PC-9 (cell line): ENCODE data around the gene CDC123. TPM values are rescaled to one million over a fixed set of nuclear protein-coding genes. Genes with fewer than 3 reads are reported as not detected.

Experiments
- BruUV-seq: library from RNA; stranded (reverse); fragments of 400-500 nt; replicated peaks from 2 replicates; lab custom pipeline; 2021; lab: Mats Ljungman, UMichigan
- CTCF ChIA-PET: fragments of 300-600 bp; sonication (Branson Sonifier 250); formaldehyde crosslinking; loops from one replicate; lab custom pipeline; 2022; ENCODE audit warnings: antibody characterized with exemption; lab: Charles Lee
- POLR2A ChIA-PET: fragments of 300-600 bp; sonication (Branson Sonifier 250); formaldehyde crosslinking; loops from one replicate; lab custom pipeline; 2022; ENCODE audit warnings: antibody characterized with exemption; ENCODE audit not compliant: unreplicated experiment; lab: Charles Lee
- DNase-seq, 2 experiments: peaks; one replicate each; pipeline versions ENCODE4 v3.0.0 to v3.0.0-alpha.2; 2015 to 2022; ENCODE audit warnings: mixed read lengths in 1 of 2
- H2AFZ ChIP-seq: fragments of 200-600 bp; sonication (generic); 2 replicates; pipeline ENCODE4 v1.8.1; 2017; ENCODE audit warnings: antibody characterized with exemption
- H3F3A ChIP-seq: fragments of 200-600 bp; sonication (generic); 2 replicates; pipeline ENCODE4 v1.8.1; 2017; ENCODE audit warnings: antibody characterized with exemption, mild to moderate bottlenecking, low read depth; ENCODE audit not compliant: insufficient read depth
- H3K27ac ChIP-seq: fragments of 200-600 bp; sonication (generic); 2 replicates; pipeline ENCODE4 v1.6.1; 2016; ENCODE audit warnings: mixed run types
- H3K27me3 ChIP-seq: fragments of 200-600 bp; sonication (generic); 2 replicates; pipeline ENCODE4 v1.6.1; 2016; ENCODE audit warnings: low read depth, mixed run types; ENCODE audit not compliant: insufficient read depth
- H3K36me3 ChIP-seq: fragments of 200-600 bp; sonication (generic); 2 replicates; pipeline ENCODE4 v1.6.1; 2016; ENCODE audit warnings: low read depth, mixed run types
- H3K4me1 ChIP-seq: fragments of 200-600 bp; sonication (generic); replicated peaks from 2 replicates; pipeline ENCODE4 v1.6.1; 2016; ENCODE audit warnings: mixed run types; ENCODE audit not compliant: insufficient read depth
- H3K4me2 ChIP-seq: fragments of 200-600 bp; sonication (generic); 2 replicates; pipeline ENCODE4 v1.6.1; 2017; ENCODE audit warnings: mixed run types
- H3K4me3 ChIP-seq: fragments of 200-600 bp; sonication (generic); 2 replicates; pipeline ENCODE4 v1.6.1; 2016; ENCODE audit warnings: mixed run types
- H3K79me2 ChIP-seq: fragments of 200-600 bp; sonication (generic); 2 replicates; pipeline ENCODE4 v1.6.1; 2017; ENCODE audit warnings: low read depth, mixed run types
- H3K9me2 ChIP-seq: fragments of 200-600 bp; sonication (generic); 2 replicates; pipeline ENCODE4 v1.8.1; 2017; ENCODE audit warnings: mild to moderate bottlenecking; ENCODE audit not compliant: insufficient read depth
- H3K9me3 ChIP-seq: fragments of 200-600 bp; sonication (generic); 2 replicates; pipeline ENCODE4 v1.8.1; 2016; ENCODE audit warnings: low read depth; ENCODE audit not compliant: insufficient read depth
- H4K20me1 ChIP-seq: fragments of 200-600 bp; sonication (generic); 2 replicates; pipeline ENCODE4 v1.8.1; 2017; ENCODE audit not compliant: insufficient read depth
- EZH2 ChIP-seq: fragments of 200-600 bp; sonication (generic); IDR thresholded peaks from 2 replicates; pipeline ENCODE4 v1.8.0; 2017; ENCODE audit warnings: antibody characterized with exemption, low read depth
- intact Hi-C: fragments of 100-400 bp; cut with micrococcal nuclease; formaldehyde crosslinking; loops from one replicate; pipeline ENCODE4 v1.10.0; 2022; ENCODE audit not compliant: unreplicated experiment
- total RNA-seq: library from RNA; stranded (reverse); gene quantifications from 2 replicates; pipeline ENCODE4 v1.2.3, GENCODE V29; 2021
- TF ChIP-seq, protein P1 (sequence below): fragments of 200-600 bp; sonication (generic); conservative IDR thresholded peaks from 2 replicates; pipeline ENCODE4 v1.6.1; 2017; ENCODE audit warnings: mixed run types, antibody characterized with exemption, mild to moderate bottlenecking, moderate library complexity

CDC123 gene
- total RNA-seq, 1 experiment from 2014 or later = 86.0 TPM

GRCh38 chr10:12156367-12157123 lies 39.4 kb upstream of the CDC123 start:
- Histone ChIP-seq H4K20me1 (no peaks in the 10 kb centered on the region), H3K4me1 (no peaks in the 10 kb centered on the region), H3F3A (no peaks in the 10 kb centered on the region), H3K9me2 (no peaks in the 10 kb centered on the region), H3K9me3 (no peaks in the 10 kb centered on the region), H3K4me2 (no peak overlapping the region), H3K36me3 (no peaks in the 10 kb centered on the region), H3K79me2 (no peaks in the 10 kb centered on the region), H3K4me3 (no peak overlapping the region), H3K27me3 (no peaks in the 10 kb centered on the region), H2AFZ (no peak overlapping the region), H3K27ac (no peak overlapping the region)
- no peak for DNase-seq
- ChIA-PET POLR2A (interaction anchor here (0.6 kb wide), 1 partner anchor 20 kb away, joined by 6 read pairs; no protein-coding TSS in a partner anchor), CTCF (interaction anchor here (0.7 kb wide), 1 partner anchor 755 kb away, joined by 4 read pairs; no protein-coding TSS in a partner anchor)
- intact Hi-C loops = no loop called here
- TF ChIP-seq EZH2 = no peak
- TF ChIP-seq, protein P1, sequence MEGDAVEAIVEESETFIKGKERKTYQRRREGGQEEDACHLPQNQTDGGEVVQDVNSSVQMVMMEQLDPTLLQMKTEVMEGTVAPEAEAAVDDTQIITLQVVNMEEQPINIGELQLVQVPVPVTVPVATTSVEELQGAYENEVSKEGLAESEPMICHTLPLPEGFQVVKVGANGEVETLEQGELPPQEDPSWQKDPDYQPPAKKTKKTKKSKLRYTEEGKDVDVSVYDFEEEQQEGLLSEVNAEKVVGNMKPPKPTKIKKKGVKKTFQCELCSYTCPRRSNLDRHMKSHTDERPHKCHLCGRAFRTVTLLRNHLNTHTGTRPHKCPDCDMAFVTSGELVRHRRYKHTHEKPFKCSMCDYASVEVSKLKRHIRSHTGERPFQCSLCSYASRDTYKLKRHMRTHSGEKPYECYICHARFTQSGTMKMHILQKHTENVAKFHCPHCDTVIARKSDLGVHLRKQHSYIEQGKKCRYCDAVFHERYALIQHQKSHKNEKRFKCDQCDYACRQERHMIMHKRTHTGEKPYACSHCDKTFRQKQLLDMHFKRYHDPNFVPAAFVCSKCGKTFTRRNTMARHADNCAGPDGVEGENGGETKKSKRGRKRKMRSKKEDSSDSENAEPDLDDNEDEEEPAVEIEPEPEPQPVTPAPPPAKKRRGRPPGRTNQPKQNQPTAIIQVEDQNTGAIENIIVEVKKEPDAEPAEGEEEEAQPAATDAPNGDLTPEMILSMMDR = no peak
- no TSS peak for BruUV-seq

GRCh38 chr10:12158111-12158510 lies 37.9 kb upstream of the CDC123 start:
- Histone ChIP-seq H3K9me2 (no peaks in the 10 kb centered on the region), H2AFZ (no peak overlapping the region), H3K36me3 (no peaks in the 10 kb centered on the region), H3K4me3 (no peak overlapping the region), H3F3A (no peaks in the 10 kb centered on the region), H3K4me1 (no peaks in the 10 kb centered on the region), H3K27ac (no peak overlapping the region), H3K9me3 (no peaks in the 10 kb centered on the region), H4K20me1 (no peaks in the 10 kb centered on the region), H3K79me2 (no peaks in the 10 kb centered on the region), H3K4me2 (no peak overlapping the region), H3K27me3 (no peaks in the 10 kb centered on the region)
- TF ChIP-seq, protein P1 = no peak
- TF ChIP-seq EZH2 = no peak
- intact Hi-C loops = no loop called here
- ChIA-PET CTCF (no interaction called here), POLR2A (no interaction called here)
- no TSS peak for BruUV-seq
- DNase-seq = no peak

- POLR2A ChIA-PET = no interaction called here
- no TSS peak for BruUV-seq
- H3K27ac ChIP-seq = no peak overlapping the region
- no peaks in the 10 kb centered on the region for H3K36me3 ChIP-seq
- no peaks in the 10 kb centered on the region for H3K79me2 ChIP-seq
- no peak for DNase-seq
- H3F3A ChIP-seq = no peaks in the 10 kb centered on the region
- H4K20me1 ChIP-seq = no peaks in the 10 kb centered on the region
- no peaks in the 10 kb centered on the region for H3K4me1 ChIP-seq
- CTCF ChIA-PET = no interaction called here
- H3K4me3 ChIP-seq = no peak overlapping the region
- TF ChIP-seq EZH2 = no peak
- TF ChIP-seq, protein P1 = no peak
- H3K9me2 ChIP-seq = no peaks in the 10 kb centered on the region
- H3K4me2 ChIP-seq = no peak overlapping the region
- no peaks in the 10 kb centered on the region for H3K9me3 ChIP-seq
- H2AFZ ChIP-seq = no peak overlapping the region
- no peaks in the 10 kb centered on the region for H3K27me3 ChIP-seq
- intact Hi-C loops = no loop called here
Observed at GRCh38 chr10:12160664-12161063, 35.3 kb upstream of the CDC123 start.
